B cell (primary cell): ENCODE results near the gene KRTAP26-1. TPM values are rescaled to one million over a fixed set of nuclear protein-coding genes. Genes with fewer than 3 reads are reported as not detected.

Experiments
- ATAC-seq: fragments of 200-7000 bp; cut with Tn5 transposase; one replicate; pipeline ENCODE4 v1.10.0; 2021; ENCODE audit warnings: low read depth, mild to moderate bottlenecking, moderate number of reproducible peaks, moderate library complexity
- CTCF ChIA-PET: fragments of 350-600 bp; sonication (Branson Sonifier 250); formaldehyde crosslinking; loops from one replicate; lab custom pipeline; 2021; ENCODE audit warnings: antibody characterized with exemption, inconsistent platforms; lab: Charles Lee
- POLR2A ChIA-PET: fragments of 350-600 bp; sonication (Branson Sonifier 250); formaldehyde crosslinking; loops from one replicate; lab custom pipeline; 2021; ENCODE audit warnings: antibody characterized with exemption; lab: Charles Lee
- DNase-seq: peaks from one replicate; pipeline ENCODE4 v3.0.0; 2013
- H2AFZ ChIP-seq: 2 replicates; pipeline ENCODE4 v1.6.1; 2012; ENCODE audit warnings: mild to moderate bottlenecking, low read depth, low read length; ENCODE audit not compliant: insufficient read depth, poor library complexity, severe bottlenecking
- H3K27ac ChIP-seq, 2 donors: 1 replicate in 1 of 2; 2 replicates in 1 of 2; pipeline ENCODE4 v1.5.1; 2012 to 2013; ENCODE audit warnings: low read length in 2 of 2, mild to moderate bottlenecking in 2 of 2, moderate library complexity in 1 of 2
- H3K27me3 ChIP-seq, 4 experiments: fragments of 200-600 bp in 1 of 4; sonication (generic) in 1 of 4; replicated peaks in 1 of 4; 1 replicate in 2 of 4; 2 replicates in 2 of 4; pipeline versions ENCODE4 v1.6.1 to v1.7.0; 2013 to 2016; ENCODE audit warnings: low read length in 3 of 4, mild to moderate bottlenecking in 2 of 4, mixed read lengths in 1 of 4, moderate library complexity in 1 of 4; ENCODE audit not compliant: insufficient read depth in 4 of 4, control insufficient read depth in 3 of 4; ENCODE audit errors: control extremely low read depth in 1 of 4
- H3K36me3 ChIP-seq, 2 experiments: replicated peaks in 1 of 2; 1 replicate in 1 of 2; 2 replicates in 1 of 2; pipeline versions ENCODE4 v1.6.1 to v1.7.1; 2013; ENCODE audit warnings: low read length in 1 of 2; ENCODE audit not compliant: insufficient read depth in 2 of 2, control insufficient read depth in 1 of 2; ENCODE audit errors: control extremely low read depth in 1 of 2, extremely low read depth in 1 of 2
- H3K4me1 ChIP-seq, 2 donors: fragments of 200-600 bp in 1 of 2; sonication (generic) in 1 of 2; 1 replicate in 1 of 2; 2 replicates in 1 of 2; pipeline versions ENCODE4 v1.5.1 to v1.6.1; 2013 to 2017; ENCODE audit warnings: low read length in 2 of 2; ENCODE audit not compliant: control insufficient read depth in 2 of 2, insufficient read depth in 2 of 2
- H3K4me2 ChIP-seq: replicated peaks from 2 replicates; pipeline ENCODE3; 2012; ENCODE audit warnings: mild to moderate bottlenecking, low read depth, low read length; ENCODE audit not compliant: poor library complexity, severe bottlenecking
- H3K4me3 ChIP-seq, 5 experiments: fragments of 200-600 bp in 1 of 5; sonication (generic) in 1 of 5; 1 replicate in 3 of 5; 2 replicates in 2 of 5; pipeline versions ENCODE4 v1.5.1 to v1.7.0; 2011 to 2016; ENCODE audit warnings: low read length in 4 of 5, mild to moderate bottlenecking in 4 of 5, low read depth in 2 of 5, control low read depth in 1 of 5, moderate library complexity in 1 of 5; ENCODE audit not compliant: insufficient read depth in 1 of 5; ENCODE audit errors: control extremely low read depth in 1 of 5, extremely low read depth in 1 of 5
- H3K79me2 ChIP-seq: fragments of 200-600 bp; sonication (generic); one replicate; pipeline ENCODE4 v1.6.0; 2016; ENCODE audit warnings: low read length; ENCODE audit not compliant: control insufficient read depth, insufficient read depth
- H3K9ac ChIP-seq: fragments of 200-600 bp; sonication (generic); 2 replicates; pipeline ENCODE4 v1.6.1; 2017; ENCODE audit warnings: mild to moderate bottlenecking, low read length, moderate library complexity
- H3K9me3 ChIP-seq, 3 donors: one replicate each; pipeline versions ENCODE4 v1.6.1 to v1.7.1; 2013; ENCODE audit warnings: low read length in 2 of 3; ENCODE audit not compliant: control insufficient read depth in 2 of 3, insufficient read depth in 1 of 3; ENCODE audit errors: control extremely low read depth in 1 of 3
- H4K20me1 ChIP-seq: 2 replicates; pipeline ENCODE4 v1.6.0; 2012; ENCODE audit warnings: mild to moderate bottlenecking, low read length; ENCODE audit not compliant: insufficient read depth, control insufficient read depth, poor library complexity, severe bottlenecking
- H3K27ac Mint-ChIP-seq: one replicate; pipeline ENCODE4 v1.8.0; 2021; ENCODE audit warnings: mixed read lengths
- H3K27me3 Mint-ChIP-seq: one replicate; pipeline ENCODE4 v1.8.0; 2021; ENCODE audit warnings: mixed read lengths
- H3K4me1 Mint-ChIP-seq: one replicate; pipeline ENCODE4 v1.8.0; 2021; ENCODE audit warnings: mixed read lengths
- H3K4me3 Mint-ChIP-seq: one replicate; pipeline ENCODE4 v1.8.0; 2021; ENCODE audit warnings: mixed read lengths
- H3K9me3 Mint-ChIP-seq: one replicate; pipeline ENCODE4 v1.8.0; 2022; ENCODE audit warnings: mixed read lengths; ENCODE audit not compliant: insufficient read depth
- CTCF ChIP-seq: fragments of 200-600 bp; IDR thresholded peaks from one replicate; pipeline ENCODE4 v1.8.0; 2022; ENCODE audit warnings: antibody characterized with exemption, mild to moderate bottlenecking
- EZH2 ChIP-seq: IDR thresholded peaks from 2 replicates; pipeline ENCODE4 v1.6.1; 2012; ENCODE audit warnings: borderline replicate concordance, low read depth, mild to moderate bottlenecking, moderate library complexity, low read length; ENCODE audit not compliant: insufficient read depth, poor library complexity, severe bottlenecking
- WGBS: methylation state at CpG from one replicate; pipeline ENCODE4 v1.1.5; 2013; ENCODE audit warnings: missing lambda C conversion rate; ENCODE audit not compliant: insufficient coverage; 5-methylcytosine and 5-hydroxymethylcytosine counted together
- intact Hi-C: fragments of 100-400 bp; cut with micrococcal nuclease; formaldehyde crosslinking; loops from one replicate; pipeline ENCODE4 v1.10.0; 2022
- polyA plus RNA-seq: library from polyadenylated mRNA; depleted of rRNA; stranded (reverse); fragments of >200 nt; gene quantifications from 2 replicates; pipeline ENCODE4 v1.2.3, GENCODE V29; 2012
- total RNA-seq, 2 donors: library from RNA; stranded (reverse); fragments of 120-200 nt in 1 of 2; gene quantifications; 1 replicate in 1 of 2; 2 replicates in 1 of 2; pipeline versions ENCODE4 v1.2.3 to v1.2.4, GENCODE V29; 2013 to 2022

Gene KRTAP26-1
- total and polyA plus RNA-seq, 2 donors (not counting 1 experiment from before 2014, with no cell fraction given): not detected

GRCh38 chr21:30305136-30305535, 15.0 kb downstream of the KRTAP26-1 start:
- DNase-seq (no peak), ATAC-seq (no peak)
- Histone ChIP-seq H3K27me3 (no peaks in the 10 kb centered on the region), H3K9ac (no peak overlapping the region), H4K20me1 (no peaks in the 10 kb centered on the region), H3K27ac (no peak overlapping the region), H3K4me1 (no peaks in the 10 kb centered on the region), H3K9me3 (peaks cover 0 to 1% (median 0%) of the 10 kb centered on the region in 3 donors), H3K36me3 (no peaks in the 10 kb centered on the region), H3K79me2 (no peaks in the 10 kb centered on the region), H3K4me2 (no peak overlapping the region), H3K4me3 (no peak overlapping the region), H2AFZ (no peak overlapping the region)
- intact Hi-C loops: no loop called here
- H3K4me1 Mint-ChIP-seq: no peaks in the 10 kb centered on the region
- CTCF ChIA-PET: no interaction called here
- TF ChIP-seq CTCF: no peak
- POLR2A ChIA-PET: no interaction called here
- no peaks in the 10 kb centered on the region for H3K27me3 Mint-ChIP-seq
- H3K27ac Mint-ChIP-seq: no peak overlapping the region
- no CpG with 5 or more reads among the region's 1 CpG for WGBS
- no peak overlapping the region for H3K4me3 Mint-ChIP-seq
- H3K9me3 Mint-ChIP-seq: no peaks in the 10 kb centered on the region

GRCh38 chr21:30289215-30289614, 30.9 kb downstream of the KRTAP26-1 start, which contains the start of gene KRTAP25-1:
Gene KRTAP25-1, minus strand, starts transcription at chr21:30289514. Its CDS starts 24 bp downstream, at chr21:30289490.
- ChIA-PET CTCF (no interaction called here), POLR2A (no interaction called here)
- no peak within 1 kb of the TSS for H3K4me2 ChIP-seq
- no peak within 1 kb of the TSS for H3K4me3 ChIP-seq
- H3K27me3 ChIP-seq: no peaks in the 10 kb centered on the region
- no peak within 1 kb of the TSS for H3K27ac ChIP-seq
- H3K27ac Mint-ChIP-seq: no peak within 1 kb of the TSS
- intact Hi-C loops: no loop called here
- TF ChIP-seq CTCF (no peak), EZH2 (no peak)
- no peaks in the 10 kb centered on the region for H3K79me2 ChIP-seq
- ATAC-seq (no peak), DNase-seq (no peak)
- no peaks in the 10 kb centered on the region for H3K4me1 ChIP-seq
- peaks cover 2% of the 10 kb centered on the region for H3K9me3 Mint-ChIP-seq
- H4K20me1 ChIP-seq: no peaks in the 10 kb centered on the region
- no peaks in the 10 kb centered on the region for H3K27me3 Mint-ChIP-seq
- 91% methylated on average over 2 of the region's 2 CpGs for WGBS
- no peaks in the 10 kb centered on the region for H3K9me3 ChIP-seq
- H3K9ac ChIP-seq: no peak within 1 kb of the TSS
- no peak within 1 kb of the TSS for H2AFZ ChIP-seq
- H3K4me1 Mint-ChIP-seq: no peaks in the 10 kb centered on the region
- H3K4me3 Mint-ChIP-seq: no peak within 1 kb of the TSS
- H3K36me3 ChIP-seq: no peaks in the 10 kb centered on the region
